Stomach (tissue), 9 donors: Measurements from ENCODE around the gene RASAL2. TPM values are rescaled to one million over a fixed set of nuclear protein-coding genes. Genes with fewer than 3 reads are reported as not detected.
A peak's percentile ranks its signal among the peaks of the same experiment; 100 is the strongest.

ENCODE experiments used
- DNase-seq, 2 donors: peaks; one replicate each; pipeline versions ENCODE4 v3.0.0 to v3.0.0-alpha.2; 2013 to 2019
- H3K27ac ChIP-seq, 5 donors: fragments of 200-600 bp in 4 of 5; sonication (generic) in 4 of 5; one replicate each; pipeline ENCODE4 v1.5.1; 2013 to 2019; ENCODE audit warnings: mild to moderate bottlenecking in 1 of 5, moderate library complexity in 1 of 5
- H3K27me3 ChIP-seq, 3 donors: fragments of 200-600 bp; sonication (generic); one replicate each; pipeline ENCODE4 v1.5.1; 2017 to 2019; ENCODE audit warnings: mixed run types in 1 of 3
- H3K36me3 ChIP-seq, 4 donors: fragments of 200-600 bp; sonication (generic); 1 replicate in 3 of 4; 2 replicates in 1 of 4; pipeline ENCODE4 v1.5.1; 2016 to 2019
- H3K4me1 ChIP-seq, 4 donors: fragments of 200-600 bp; sonication (generic); one replicate each; pipeline ENCODE4 v1.5.1; 2016 to 2019
- H3K4me3 ChIP-seq, 4 donors: fragments of 200-600 bp; sonication (generic) in 3 of 4; one replicate each; pipeline ENCODE4 v1.5.1; 2016 to 2019; ENCODE audit warnings: mild to moderate bottlenecking in 1 of 4
- H3K9me3 ChIP-seq, 4 donors: fragments of 200-600 bp; sonication (generic); one replicate each; pipeline ENCODE4 v1.5.1; 2016 to 2019
- EP300 ChIP-seq: sonication (generic); formaldehyde crosslinking; IDR thresholded peaks from one replicate; pipeline ENCODE4 v1.6.1; 2017; ENCODE audit warnings: antibody characterized with exemption
- POLR2A ChIP-seq, 4 donors: fragments of 450-650 bp; IDR thresholded peaks; one replicate each; pipeline ENCODE4 v1.6.1; 2016; ENCODE audit warnings: antibody characterized with exemption in 4 of 4, control low read depth in 2 of 4, mild to moderate bottlenecking in 1 of 4, moderate library complexity in 1 of 4
- POLR2AphosphoS5 ChIP-seq, 3 donors: sonication (generic); formaldehyde crosslinking; IDR thresholded peaks; one replicate each; pipeline ENCODE4 v1.6.1; 2016; ENCODE audit warnings: antibody characterized with exemption in 3 of 3
- WGBS, 5 donors: extraction: QIAGEN DNeasy Blood & Tissue Kit in 3 of 5; methylation state at CpG; one replicate each; pipeline versions ENCODE4 v1.1.5 to v1.1.7; 2013 to 2018; 5-methylcytosine and 5-hydroxymethylcytosine counted together
- intact Hi-C: fragments of 100-400 bp; cut with DNase I; formaldehyde crosslinking; loops from one replicate; pipeline ENCODE4 v1.15.1; 2023; ENCODE audit warnings: low total_unique reads
- polyA plus RNA-seq, 3 donors: library from polyadenylated mRNA; stranded (reverse); fragments of 200-250 nt; gene quantifications; one replicate each; pipeline ENCODE4 v1.2.3, GENCODE V29; 2013
- total RNA-seq, 5 donors: library from RNA; depleted of rRNA; stranded (reverse); fragments of >200 nt; gene quantifications; one replicate each; pipeline versions ENCODE4 v1.1.0 to v1.2.3, GENCODE V29; 2014 to 2016
- TF ChIP-seq, protein P1 (sequence below), 7 experiments: fragments of 450-650 bp in 4 of 7; fragments of 200-600 bp in 3 of 7; sonication (generic) in 3 of 7; IDR thresholded peaks; one replicate each; pipeline ENCODE4 v1.5.1; 2016 to 2019; ENCODE audit warnings: antibody characterized with exemption in 7 of 7, control low read depth in 2 of 7, mild to moderate bottlenecking in 1 of 7
- donor health status: healthy with polysubstance abuse.
- donor health status: Bipolar disorder and iron deficiency.
- donor health status: healthy.

The RASAL2 gene
- total and polyA plus RNA-seq, 8 donors = 1.2 to 47.5 (median 14.3) TPM

DNA sequence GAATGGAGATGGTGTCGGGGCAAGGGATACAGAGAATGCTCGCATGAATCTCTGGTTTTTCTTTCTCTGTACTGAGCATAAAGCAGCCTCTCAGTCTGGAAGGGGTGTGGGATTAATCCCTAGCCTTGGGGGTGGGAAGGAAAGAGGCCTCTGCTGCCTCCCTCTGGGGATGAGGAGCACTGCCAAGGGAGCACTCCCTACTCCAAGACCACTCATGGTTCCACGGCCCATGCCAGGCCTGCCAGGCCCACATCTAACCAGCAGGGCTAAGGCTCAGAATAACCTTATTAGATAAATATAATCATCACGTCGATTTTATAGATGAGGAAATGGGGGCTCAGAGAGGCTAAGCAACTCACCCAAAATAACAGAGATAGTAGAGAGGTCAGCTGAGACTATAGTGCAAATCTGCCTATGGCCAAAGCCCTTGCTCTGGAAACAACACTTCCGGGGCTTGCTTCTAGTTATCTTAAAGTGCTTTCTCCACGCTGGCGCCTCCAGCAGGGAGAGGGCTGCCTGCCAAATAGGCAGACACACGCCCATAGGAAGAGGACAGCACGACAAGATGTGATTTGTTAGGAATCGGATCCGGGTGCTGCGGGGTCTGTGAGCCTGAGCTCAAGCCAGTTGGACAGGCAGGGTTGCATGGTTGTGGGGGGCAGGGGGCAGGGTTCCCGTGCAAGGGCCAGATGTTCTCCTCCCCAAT lies 419.5 kb downstream of the RASAL2 start:
- H3K9me3 ChIP-seq = no peaks in the 10 kb centered on the region
- TF ChIP-seq POLR2AphosphoS5 (IDR thresholded peaks at IDR 0.05) (no peak), POLR2A (IDR thresholded peaks at IDR 0.05) (no peak), EP300 (no peak)
- TF ChIP-seq, protein P1, sequence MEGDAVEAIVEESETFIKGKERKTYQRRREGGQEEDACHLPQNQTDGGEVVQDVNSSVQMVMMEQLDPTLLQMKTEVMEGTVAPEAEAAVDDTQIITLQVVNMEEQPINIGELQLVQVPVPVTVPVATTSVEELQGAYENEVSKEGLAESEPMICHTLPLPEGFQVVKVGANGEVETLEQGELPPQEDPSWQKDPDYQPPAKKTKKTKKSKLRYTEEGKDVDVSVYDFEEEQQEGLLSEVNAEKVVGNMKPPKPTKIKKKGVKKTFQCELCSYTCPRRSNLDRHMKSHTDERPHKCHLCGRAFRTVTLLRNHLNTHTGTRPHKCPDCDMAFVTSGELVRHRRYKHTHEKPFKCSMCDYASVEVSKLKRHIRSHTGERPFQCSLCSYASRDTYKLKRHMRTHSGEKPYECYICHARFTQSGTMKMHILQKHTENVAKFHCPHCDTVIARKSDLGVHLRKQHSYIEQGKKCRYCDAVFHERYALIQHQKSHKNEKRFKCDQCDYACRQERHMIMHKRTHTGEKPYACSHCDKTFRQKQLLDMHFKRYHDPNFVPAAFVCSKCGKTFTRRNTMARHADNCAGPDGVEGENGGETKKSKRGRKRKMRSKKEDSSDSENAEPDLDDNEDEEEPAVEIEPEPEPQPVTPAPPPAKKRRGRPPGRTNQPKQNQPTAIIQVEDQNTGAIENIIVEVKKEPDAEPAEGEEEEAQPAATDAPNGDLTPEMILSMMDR (IDR thresholded peaks at IDR 0.05) = no peak
- peak; percentile 53 to 64 for DNase-seq
- H3K27ac ChIP-seq = no peak overlapping the region
- intact Hi-C loops = no loop called here
- WGBS, 5 donors = 29 to 43% (median 34%) methylated on average over 14 of the region's 14 CpGs
- H3K4me3 ChIP-seq = no peak overlapping the region
- H3K27me3 ChIP-seq = no peaks in the 10 kb centered on the region
- H3K4me1 ChIP-seq = peaks cover 0 to 9% (median 3%) of the 10 kb centered on the region in 4 donors
- no peaks in the 10 kb centered on the region for H3K36me3 ChIP-seq

DNA sequence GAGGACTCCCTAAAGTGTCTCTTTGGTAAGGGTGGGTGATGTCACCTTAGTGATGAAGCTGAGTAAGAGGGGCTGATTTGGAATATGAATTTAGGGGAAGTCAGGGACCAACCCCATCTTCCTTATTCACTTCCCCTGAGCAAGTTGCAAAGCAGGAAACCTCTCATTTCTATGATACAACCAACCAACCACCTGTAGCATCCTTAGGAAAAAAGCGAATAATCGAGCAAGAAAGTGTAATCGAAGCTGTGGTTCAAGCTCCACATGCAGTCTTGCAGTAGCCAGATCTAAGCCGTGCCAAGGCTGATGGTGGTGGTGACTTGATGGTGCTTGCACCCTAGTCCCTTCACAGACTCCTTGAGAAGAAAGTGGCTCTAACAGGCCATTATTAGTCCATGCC lies 422.2 kb downstream of the RASAL2 start:
- no peaks in the 10 kb centered on the region for H3K27me3 ChIP-seq
- H3K36me3 ChIP-seq = no peaks in the 10 kb centered on the region
- no peak overlapping the region for H3K27ac ChIP-seq
- no peak for DNase-seq
- H3K4me3 ChIP-seq = no peak overlapping the region
- peaks cover 0 to 9% (median 3%) of the 10 kb centered on the region in 4 donors for H3K4me1 ChIP-seq
- no peak for TF ChIP-seq EP300
- TF ChIP-seq, protein P1 (IDR thresholded peaks at IDR 0.05) = no peak
- WGBS, 5 donors = 95 to 98% (median 96%) methylated on average over 4 of the region's 4 CpGs
- intact Hi-C loops = no loop called here
- H3K9me3 ChIP-seq = no peaks in the 10 kb centered on the region

DNA sequence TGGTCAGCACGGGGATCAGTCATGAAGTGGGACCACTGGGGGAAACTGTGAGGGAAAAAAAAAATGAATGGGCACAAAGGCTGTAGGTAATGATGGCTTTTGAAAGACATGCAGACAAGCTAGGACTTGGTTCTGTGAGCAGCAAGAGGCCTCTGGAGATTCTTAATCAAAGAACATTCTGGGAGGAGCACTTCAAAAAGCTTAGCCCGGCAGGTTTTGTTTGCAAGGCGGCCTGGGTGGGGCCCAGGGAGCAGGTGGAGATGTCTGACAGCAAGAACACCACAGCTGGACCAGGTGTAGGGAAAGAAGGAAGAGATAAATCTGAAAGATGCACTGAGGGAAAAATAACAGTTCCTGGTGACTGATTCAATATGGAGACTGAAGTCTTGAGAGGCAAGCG lies 425.0 kb downstream of the RASAL2 start:
- H3K36me3 ChIP-seq = no peaks in the 10 kb centered on the region
- intact Hi-C loops = no loop called here
- TF ChIP-seq POLR2AphosphoS5 (IDR thresholded peaks at IDR 0.05) (no peak), EP300 (no peak), POLR2A (IDR thresholded peaks at IDR 0.05) (no peak)
- TF ChIP-seq, protein P1 (IDR thresholded peaks at IDR 0.05) = no peak
- H3K27ac ChIP-seq = no peak overlapping the region
- H3K4me3 ChIP-seq = no peak overlapping the region
- peaks cover 0 to 3% (median under 1%) of the 10 kb centered on the region in 4 donors for H3K4me1 ChIP-seq
- no peaks in the 10 kb centered on the region for H3K27me3 ChIP-seq
- no peak for DNase-seq
- WGBS, 5 donors = 54 to 71% (median 61%) methylated on average over 4 of the region's 4 CpGs
- no peaks in the 10 kb centered on the region for H3K9me3 ChIP-seq

DNA sequence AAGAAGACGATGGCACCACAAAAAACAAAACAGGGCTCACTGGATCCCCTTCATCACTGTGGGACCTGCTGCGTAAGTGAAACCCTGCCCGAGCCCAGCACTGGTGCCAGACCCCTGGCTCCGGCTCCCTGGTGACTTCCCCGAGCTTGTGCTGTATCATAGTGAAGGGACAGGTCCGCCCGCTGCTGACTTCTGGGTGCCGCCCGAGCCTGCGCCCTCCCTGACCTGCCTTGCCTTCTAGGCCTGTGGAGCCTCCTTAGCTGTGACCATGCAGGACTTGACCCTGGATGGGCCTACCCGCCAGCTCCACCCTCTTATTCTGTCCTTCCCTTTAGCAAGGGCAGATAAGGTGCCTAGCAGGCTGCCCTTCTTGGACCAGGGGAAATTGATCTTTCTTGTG lies 426.9 kb downstream of the RASAL2 start:
- Histone ChIP-seq H3K36me3 (no peaks in the 10 kb centered on the region), H3K27ac (no peak overlapping the region), H3K27me3 (no peaks in the 10 kb centered on the region), H3K9me3 (no peaks in the 10 kb centered on the region), H3K4me3 (no peak overlapping the region), H3K4me1 (no peaks in the 10 kb centered on the region)
- TF ChIP-seq EP300 (no peak), POLR2A (IDR thresholded peaks at IDR 0.05) (no peak), POLR2AphosphoS5 (IDR thresholded peaks at IDR 0.05) (no peak)
- TF ChIP-seq, protein P1 (IDR thresholded peaks at IDR 0.05) = no peak
- 89 to 95% (median 92%) methylated on average over 11 of the region's 11 CpGs for whole genome bisulfite sequencing, 5 donors
- intact Hi-C loops = no loop called here
- no peak for DNase-seq
